Cardiac fibroblast (primary cell): ENCODE measurements around the gene TRAK1.

Source experiments
- DNase-seq, 2 donors: peaks; one replicate each; pipeline versions ENCODE4 v3.0.0 to v3.0.0-alpha.2; 2010; ENCODE audit warnings: low read depth in 2 of 2
- H3K4me3 ChIP-seq, 2 donors: replicated peaks in 1 of 2; 1 replicate in 1 of 2; 2 replicates in 1 of 2; pipeline ENCODE4 v1.5.1; 2011; ENCODE audit warnings: low read depth in 2 of 2, low read length in 2 of 2, mild to moderate bottlenecking in 2 of 2, moderate library complexity in 1 of 2
- TF ChIP-seq, protein P1 (sequence below): IDR thresholded peaks from one replicate; pipeline ENCODE4 v1.5.1; 2011; ENCODE audit warnings: low read depth, mild to moderate bottlenecking, low read length, inconsistent platforms

TRAK1 gene

DNA sequence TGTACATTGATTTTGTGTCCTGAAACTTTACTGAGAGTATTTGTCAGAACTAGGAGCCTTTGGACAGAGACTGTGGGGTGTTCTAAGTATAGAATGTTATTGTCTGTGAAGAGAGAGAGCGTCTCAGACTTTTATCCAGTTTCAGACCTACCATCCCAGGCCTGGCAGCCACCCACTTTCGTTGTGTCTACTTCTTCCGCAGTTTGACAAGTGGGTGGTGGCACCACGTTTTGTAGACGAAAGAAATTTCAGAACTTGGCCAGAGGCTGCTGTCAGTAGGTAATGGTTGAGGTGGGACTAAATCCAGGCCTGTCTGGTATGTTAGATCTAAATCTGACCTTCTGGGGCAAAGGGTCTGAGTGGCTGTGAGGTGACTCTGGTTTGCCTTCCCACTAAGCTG is 13.4 kb upstream of the TRAK1 start:
- DNase-seq = no peak

DNA sequence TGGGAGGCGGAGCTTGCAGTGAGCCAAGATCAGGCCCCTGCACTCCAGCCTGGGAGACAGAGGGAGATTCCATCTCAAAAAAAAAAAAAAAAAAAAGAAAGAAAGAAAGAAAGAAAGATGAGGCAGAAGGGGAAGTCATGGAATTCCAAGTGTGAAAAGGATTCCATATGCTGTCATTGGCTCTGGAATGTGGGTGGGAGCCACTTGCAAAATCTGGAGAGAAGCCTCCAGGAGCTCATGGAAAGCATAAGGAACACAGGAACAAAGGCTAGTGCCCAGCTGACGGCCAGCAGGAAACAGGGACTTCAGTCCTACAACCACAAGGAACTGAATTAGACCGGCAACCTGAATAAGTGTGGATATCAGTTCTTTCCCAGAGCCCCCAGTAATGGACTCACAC is 12.5 kb upstream of the TRAK1 start:
- TF ChIP-seq, protein P1, sequence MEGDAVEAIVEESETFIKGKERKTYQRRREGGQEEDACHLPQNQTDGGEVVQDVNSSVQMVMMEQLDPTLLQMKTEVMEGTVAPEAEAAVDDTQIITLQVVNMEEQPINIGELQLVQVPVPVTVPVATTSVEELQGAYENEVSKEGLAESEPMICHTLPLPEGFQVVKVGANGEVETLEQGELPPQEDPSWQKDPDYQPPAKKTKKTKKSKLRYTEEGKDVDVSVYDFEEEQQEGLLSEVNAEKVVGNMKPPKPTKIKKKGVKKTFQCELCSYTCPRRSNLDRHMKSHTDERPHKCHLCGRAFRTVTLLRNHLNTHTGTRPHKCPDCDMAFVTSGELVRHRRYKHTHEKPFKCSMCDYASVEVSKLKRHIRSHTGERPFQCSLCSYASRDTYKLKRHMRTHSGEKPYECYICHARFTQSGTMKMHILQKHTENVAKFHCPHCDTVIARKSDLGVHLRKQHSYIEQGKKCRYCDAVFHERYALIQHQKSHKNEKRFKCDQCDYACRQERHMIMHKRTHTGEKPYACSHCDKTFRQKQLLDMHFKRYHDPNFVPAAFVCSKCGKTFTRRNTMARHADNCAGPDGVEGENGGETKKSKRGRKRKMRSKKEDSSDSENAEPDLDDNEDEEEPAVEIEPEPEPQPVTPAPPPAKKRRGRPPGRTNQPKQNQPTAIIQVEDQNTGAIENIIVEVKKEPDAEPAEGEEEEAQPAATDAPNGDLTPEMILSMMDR = no peak
- no peak for DNase-seq

More for the DNA sequence above, 13.4 kb upstream of the TRAK1 start:
- H3K4me3 ChIP-seq = no peak overlapping the region
- TF ChIP-seq, protein P1 = no peak

DNA sequence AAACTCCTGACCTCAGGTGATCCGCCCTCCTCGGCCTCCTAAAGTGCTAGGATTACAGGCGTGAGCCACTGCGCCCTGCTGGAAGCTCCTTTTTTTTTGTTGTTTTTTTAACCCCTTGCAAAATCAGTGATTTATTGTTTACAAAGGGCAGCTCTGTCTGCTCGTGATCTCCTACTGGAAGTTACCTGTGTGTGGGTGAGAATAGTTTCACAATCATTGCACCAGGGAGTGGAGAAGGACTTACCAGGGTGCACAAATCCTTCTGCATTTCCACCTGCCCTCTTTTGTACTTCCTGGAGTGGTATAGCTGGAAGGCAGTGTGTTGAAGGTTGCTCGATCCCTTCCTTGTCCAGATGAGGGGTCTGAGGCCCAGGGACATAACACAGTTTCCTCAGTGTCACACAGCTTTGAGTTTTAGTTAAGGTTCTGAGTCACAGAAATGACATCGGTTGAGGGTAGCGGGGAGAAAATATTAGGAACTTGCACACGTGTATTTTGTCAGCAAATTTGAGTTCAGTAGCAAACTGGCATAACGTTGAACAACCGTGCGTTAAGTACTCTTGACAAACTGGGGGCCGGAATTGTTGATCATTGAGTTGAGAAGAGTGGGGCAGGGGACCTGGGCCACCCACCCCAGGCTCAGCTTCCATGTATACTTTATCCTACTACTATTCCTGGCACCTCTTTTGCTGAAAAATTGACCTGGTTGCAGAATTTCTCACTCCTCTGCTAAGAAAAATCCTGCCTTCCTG is 11.3 kb upstream of the TRAK1 start:
- no peak for DNase-seq
- TF ChIP-seq, protein P1 = no peak
- no peak overlapping the region for H3K4me3 ChIP-seq

More for the DNA sequence above, 12.5 kb upstream of the TRAK1 start:
- no peak overlapping the region for H3K4me3 ChIP-seq

DNA sequence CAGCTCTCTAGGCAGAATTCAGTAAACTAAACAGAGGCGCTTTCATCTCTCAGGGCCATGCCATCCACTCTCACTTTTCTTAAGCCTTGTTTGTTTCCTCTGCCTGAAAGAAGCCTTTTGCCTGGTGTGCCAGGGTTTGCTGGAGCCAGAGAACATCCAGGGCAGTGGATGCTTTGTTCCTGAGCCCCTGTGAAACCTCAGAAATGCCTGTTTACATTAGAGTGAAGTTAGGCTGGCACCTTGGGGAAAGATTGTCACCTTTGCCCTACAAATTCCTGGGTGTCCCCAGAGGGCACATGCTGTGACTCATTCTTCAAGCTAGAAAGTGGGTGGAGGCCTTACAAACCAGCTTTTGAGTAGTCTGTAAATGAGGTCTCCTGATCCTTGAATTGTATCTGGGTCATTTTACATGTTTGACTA is 10.7 kb upstream of the TRAK1 start:
- H3K4me3 ChIP-seq = no peak overlapping the region
- TF ChIP-seq, protein P1 = no peak
- DNase-seq = peak; percentile 74 to 79

DNA sequence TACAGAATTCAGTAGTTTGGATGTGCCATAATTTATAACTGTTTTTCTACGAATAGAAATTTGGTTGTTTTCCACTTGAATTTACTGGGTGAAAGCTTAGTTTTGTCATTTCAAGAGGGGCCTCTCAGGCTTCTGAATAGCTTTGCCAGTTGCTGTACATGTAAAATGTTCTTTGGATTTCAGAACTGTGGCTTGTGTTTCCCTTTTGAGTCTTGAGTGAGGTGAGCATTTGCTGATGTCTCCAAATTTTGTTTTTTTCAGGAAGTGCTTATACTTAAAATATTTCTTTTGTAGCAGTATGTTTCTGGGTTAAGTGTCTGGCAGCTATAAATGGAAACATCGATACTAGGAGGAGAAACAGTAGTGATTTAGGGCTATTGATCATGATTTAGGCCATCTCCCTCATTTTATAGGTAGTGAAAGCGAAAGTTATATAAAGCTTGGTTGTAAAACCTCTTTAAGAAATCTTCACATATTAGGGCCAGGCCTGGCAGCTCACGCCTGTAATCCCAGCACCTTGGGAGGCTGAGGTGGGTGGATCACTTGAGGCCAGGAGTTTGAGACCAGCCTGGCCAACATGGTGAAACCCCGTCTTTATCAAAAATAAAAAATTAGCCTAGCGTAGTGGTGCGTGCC is 9.2 kb upstream of the TRAK1 start:
- TF ChIP-seq, protein P1 = no peak
- H3K4me3 ChIP-seq = no peak overlapping the region
- no peak for DNase-seq

DNA sequence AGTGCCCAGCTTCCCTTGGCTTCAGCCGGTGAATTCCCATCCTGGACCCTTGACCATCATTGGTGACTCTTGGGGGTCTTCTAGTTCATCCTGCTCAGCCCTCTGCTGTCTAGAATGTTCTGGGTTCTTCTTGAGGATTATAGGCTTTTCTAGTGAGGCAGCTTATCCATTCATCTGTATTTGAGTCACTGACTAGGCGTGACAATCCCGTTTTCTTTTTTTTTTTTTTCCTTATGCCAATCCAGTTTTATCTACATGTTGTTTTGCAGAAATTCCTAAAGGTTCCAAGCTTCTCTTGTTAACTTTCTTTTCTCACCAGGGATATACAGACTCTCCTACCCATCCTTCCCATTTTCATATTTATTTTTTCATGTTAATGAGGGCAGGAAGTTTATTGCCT is 6.6 kb upstream of the TRAK1 start:
- TF ChIP-seq, protein P1 = no peak
- H3K4me3 ChIP-seq = no peak overlapping the region
- no peak for DNase-seq
